Measurements from ENCODE around the gene ZNF343.

Gene ZNF343

GRCh38 chr20:2483504-2483903 is 25.2 kb downstream of the ZNF343 start:
- no peak overlapping the region for H3K4me3 ChIP-seq (ENCODE audit: low read depth, low read length)
- no peak for TF ChIP-seq CTCF (conservative IDR thresholded peaks at IDR 0.05; ENCODE audit: low read depth, low read length)
- no peak for DNase-seq (ENCODE audit: low read depth)

DNA sequence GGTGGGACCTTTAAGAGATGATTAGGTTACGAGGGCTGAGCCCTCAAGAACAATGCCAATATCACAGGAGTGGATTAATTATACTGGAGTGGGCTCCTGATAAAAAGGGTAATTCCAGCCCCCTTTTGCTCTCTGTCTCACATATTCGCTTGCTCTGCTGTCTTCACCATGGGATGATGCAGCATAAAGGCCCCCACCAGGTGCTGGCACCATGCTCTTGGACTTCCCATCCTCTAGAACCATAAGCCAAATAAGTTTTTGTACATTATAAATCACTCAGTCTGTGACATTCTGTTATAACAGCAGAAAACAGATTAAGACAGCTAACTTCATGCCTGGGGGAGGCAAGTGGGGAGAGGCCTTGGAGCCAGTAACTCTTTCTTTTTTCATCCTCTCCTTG is 28.3 kb downstream of the ZNF343 start:
- DNase-seq (ENCODE audit: low read depth), result no peak
- H3K4me3 ChIP-seq (ENCODE audit: low read depth, low read length), result no peak overlapping the region
- no peak for TF ChIP-seq CTCF (conservative IDR thresholded peaks at IDR 0.05; ENCODE audit: low read depth, low read length)

DNA sequence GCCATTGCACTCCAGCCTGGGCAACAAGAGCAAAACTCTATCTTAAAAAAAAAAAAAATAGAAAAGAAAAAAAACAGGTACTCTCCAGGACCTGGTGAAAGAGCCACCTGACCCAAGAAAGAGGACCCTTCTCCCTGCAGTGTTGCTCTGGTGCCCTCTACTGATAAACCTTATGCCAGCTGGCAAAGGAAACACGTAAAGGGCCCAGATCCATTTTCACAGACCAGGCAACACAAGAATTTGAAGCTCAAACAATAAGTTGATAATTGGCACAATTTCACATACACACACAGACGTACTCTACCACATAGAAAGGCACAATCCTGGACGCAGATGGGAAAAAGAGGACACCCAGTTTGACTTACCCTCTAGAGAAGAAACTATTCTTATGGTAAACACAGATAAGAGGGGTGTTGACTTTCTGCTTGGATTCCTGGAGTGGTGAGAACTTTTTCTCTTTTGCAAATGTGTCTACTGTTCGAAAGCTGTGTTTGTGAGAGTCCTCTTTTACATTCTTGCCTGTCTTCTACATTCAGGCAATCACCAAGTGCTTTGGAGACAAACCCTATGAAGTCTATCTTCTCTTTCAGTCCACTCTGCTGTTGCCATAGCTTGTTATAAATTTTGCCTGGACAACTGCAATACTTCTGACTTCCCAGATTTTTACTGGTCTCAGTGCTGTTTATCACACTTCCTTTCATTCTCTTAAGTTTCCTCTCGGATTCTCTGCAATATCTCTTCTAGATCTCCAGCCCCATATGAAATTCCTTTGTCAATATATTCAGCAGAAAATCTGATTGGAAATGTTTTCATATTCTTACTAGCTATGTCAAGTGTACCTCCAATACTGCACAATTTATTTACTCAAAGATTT is 31.7 kb downstream of the ZNF343 start:
- H3K4me3 ChIP-seq (ENCODE audit: low read depth, low read length), result no peak overlapping the region
- DNase-seq (ENCODE audit: low read depth), result no peak
- TF ChIP-seq CTCF (conservative IDR thresholded peaks at IDR 0.05; ENCODE audit: low read depth, low read length), result peak; percentile 9

- no peak overlapping the region for H3K4me3 ChIP-seq (ENCODE audit: low read depth, low read length)
- no peak for DNase-seq (ENCODE audit: low read depth)
- TF ChIP-seq CTCF (conservative IDR thresholded peaks at IDR 0.05; ENCODE audit: low read depth, low read length), result no peak
Observed at GRCh38 chr20:2475850-2476741, 32.6 kb downstream of the ZNF343 start.

DNA sequence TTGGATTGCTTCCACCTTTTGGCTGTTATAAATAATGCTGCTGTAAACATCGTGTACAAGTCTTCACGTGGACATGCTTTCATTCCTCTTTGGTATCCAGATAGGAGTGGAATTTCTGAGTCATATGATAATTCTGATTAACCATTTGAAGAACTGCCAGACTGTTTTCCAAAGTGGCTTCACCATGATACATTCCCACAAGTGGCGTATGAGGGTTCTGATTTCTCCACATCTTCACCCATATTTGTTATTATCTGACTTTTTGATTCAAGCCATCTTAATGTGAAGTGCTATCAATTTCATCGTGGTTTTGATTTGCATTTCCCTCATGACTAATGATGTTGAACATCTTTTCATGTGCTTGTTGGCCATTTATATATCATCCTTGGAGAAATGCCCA is 35.2 kb downstream of the ZNF343 start:
- no peak overlapping the region for H3K4me3 ChIP-seq (ENCODE audit: low read depth, low read length)
- no peak for TF ChIP-seq CTCF (conservative IDR thresholded peaks at IDR 0.05; ENCODE audit: low read depth, low read length)
- peak; percentile 90 for DNase-seq (ENCODE audit: low read depth)

- peak within 1 kb of the TSS; percentile 94 for H3K4me3 ChIP-seq (ENCODE audit: low read depth, low read length)
- DNase-seq (ENCODE audit: low read depth), result peak; percentile 100
- TF ChIP-seq CTCF (conservative IDR thresholded peaks at IDR 0.05; ENCODE audit: low read depth, low read length), result no peak
Observed at GRCh38 chr20:2470423-2471193, 38.1 kb downstream of the ZNF343 start, which contains the start of gene SNRPB. Gene SNRPB (minus strand): TSS chr20:2470789. CDS start chr20:2470690, 99 bp downstream.
